Ramos (cell line): ENCODE measurements around the gene PARP2.
"Not testable (repeated sequence)": the region's sequence is repeated elsewhere in the genome, so short reads cannot be mapped to it uniquely, and the experiment has no call there.

Source experiments
- in situ Hi-C: fragments of 300-500 bp; cut with MboI; formaldehyde crosslinking; loops from one replicate; pipeline ENCODE4 v1.14.3; 2022; ENCODE audit warnings: low sequenced_read_pairs; ENCODE audit not compliant: unreplicated experiment

PARP2 gene

DNA sequence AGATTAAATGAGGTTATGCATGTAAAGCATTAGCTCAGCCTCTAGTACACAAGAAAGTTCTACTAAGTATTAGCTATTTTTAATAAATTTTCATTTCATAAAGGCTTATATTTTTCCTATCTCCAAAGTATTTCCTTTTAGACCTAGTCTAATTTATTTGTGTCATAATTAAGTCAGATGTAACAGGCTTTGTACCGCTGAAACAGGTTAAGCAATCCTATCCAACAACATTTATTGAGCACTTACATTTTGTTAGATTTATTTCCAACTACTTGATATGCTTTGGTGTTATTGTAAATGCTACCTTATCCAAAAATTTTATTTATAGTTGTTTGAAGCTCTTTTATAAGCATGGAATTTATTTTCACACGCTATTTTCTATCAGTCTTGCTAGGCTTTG lies 1.8 kb upstream of the PARP2 start:
- in situ Hi-C loops = no loop called here

DNA sequence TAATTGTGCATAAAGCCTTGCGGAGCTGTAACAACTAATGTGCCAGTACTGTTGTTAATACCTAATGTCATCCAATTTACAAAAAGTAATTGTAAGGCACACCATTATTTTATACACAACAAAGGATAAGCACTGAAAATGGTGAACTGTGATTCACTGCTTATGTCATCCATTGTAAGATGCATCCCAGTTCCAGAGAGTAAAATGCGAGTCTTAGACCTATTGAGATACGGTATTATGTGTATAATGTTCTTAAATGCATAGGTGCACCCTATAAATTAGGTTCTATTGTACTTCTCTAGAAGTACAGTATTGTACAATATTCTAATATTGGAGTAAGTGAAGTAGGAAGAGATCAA lies 406 bp downstream of the PARP2 start:
- in situ Hi-C loops = no loop called here

DNA sequence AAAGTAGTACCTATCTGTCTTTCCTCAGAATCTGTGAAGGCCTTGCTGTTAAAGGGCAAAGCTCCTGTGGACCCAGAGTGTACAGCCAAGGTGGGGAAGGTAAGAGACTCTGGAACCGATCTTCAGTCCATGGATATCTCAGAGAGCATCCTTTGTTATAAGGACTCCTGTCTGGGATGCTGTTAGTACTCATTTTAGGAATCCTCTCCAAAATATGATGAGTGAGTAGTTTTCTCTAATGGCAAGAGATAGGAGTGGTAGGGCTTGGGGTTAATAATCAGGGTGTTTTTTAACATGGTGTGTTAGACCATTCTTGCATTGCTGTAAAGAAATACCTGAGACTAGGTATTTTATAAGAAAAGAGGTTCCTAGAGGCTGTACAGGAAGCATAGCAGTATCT lies 1.9 kb downstream of the PARP2 start:
- in situ Hi-C loops = no loop called here

DNA sequence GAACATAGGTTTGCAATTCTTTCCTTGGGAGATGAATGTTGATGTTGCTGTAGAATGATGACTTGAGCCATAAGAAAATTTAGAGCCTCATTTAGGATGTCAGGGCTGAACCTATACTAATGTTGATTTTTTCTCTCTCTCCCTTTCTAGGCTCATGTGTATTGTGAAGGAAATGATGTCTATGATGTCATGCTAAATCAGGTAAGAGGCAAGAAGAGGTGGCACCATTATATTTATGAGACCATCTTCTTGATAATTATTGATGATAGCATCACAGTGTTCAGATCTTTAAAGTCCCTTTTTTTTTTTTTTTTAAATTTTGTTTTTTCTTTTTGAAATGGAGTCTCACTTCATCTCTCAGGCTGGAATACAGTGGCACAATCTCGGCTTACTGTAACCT lies 3.3 kb downstream of the PARP2 start:
- in situ Hi-C loops = no loop called here

DNA sequence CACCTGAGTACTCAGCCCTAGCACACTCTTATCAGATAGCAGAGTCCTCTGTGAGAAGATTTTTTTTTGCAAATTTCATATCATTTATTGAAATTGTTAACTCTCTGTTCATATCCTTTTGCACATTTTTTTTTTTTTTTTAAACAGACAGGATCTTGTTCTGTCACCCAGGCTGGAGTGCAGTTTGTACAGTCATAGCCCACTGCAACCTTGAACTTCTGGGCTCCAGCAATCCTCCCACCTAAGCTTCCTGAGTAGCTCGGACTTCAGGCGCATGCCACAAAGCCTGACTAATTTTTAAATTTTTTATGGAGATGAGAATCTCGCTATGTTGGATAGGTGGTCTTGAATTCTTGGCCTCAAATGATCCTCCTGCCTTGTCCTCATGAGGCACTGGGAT lies 4.3 kb downstream of the PARP2 start:
- in situ Hi-C loops = no loop called here

DNA sequence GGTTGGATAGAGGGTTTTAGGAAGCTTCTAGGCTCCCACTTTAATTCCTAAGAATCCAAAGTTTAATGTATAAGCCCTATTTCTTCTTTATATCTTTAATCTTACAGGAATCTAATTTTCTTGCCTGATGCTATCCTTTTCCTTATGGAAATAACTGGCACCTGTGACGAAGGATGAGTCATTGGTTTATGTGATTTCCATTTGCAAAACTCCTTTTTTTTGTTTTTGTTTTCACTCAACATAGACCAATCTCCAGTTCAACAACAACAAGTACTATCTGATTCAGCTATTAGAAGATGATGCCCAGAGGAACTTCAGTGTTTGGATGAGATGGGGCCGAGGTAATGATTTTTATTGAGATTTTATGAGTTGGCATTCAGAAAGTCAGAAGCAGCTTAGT lies 6.8 kb downstream of the PARP2 start:
- in situ Hi-C loops = no loop called here

DNA sequence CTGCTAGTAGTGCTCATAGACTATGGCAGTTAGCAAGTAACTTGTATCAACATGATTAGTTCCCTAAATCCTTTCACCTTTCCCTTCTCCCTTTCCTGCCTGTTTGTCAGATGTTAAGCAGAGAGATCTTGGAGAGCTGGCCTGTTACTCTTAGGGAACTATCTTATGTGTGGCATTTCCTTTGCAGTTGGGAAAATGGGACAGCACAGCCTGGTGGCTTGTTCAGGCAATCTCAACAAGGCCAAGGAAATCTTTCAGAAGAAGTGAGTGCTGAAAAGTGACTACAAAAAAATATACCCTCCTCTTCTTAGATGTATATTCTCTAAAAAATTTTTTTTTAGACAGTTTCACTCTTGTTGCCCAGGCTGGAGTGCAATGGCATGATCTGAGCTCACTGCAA lies 7.4 kb downstream of the PARP2 start:
- in situ Hi-C loops = no loop called here

DNA sequence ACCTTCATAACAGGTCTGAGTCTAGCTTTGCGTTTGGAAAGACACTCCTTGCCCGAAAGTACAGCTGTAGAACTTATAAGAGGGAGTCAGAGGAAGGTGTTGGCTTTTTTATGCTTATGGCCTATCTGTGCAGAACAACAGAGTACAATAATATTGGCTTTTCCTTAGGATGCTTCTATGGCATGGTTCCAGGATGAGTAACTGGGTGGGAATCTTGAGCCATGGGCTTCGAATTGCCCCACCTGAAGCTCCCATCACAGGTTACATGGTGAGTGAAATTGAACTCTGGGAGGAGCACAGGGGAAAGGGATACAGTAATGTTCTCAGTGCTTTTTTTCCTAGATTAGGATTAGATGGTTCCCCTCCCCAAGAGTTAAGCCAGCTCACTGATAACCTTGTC lies 13.0 kb downstream of the PARP2 start:
- in situ Hi-C loops = no loop called here

DNA sequence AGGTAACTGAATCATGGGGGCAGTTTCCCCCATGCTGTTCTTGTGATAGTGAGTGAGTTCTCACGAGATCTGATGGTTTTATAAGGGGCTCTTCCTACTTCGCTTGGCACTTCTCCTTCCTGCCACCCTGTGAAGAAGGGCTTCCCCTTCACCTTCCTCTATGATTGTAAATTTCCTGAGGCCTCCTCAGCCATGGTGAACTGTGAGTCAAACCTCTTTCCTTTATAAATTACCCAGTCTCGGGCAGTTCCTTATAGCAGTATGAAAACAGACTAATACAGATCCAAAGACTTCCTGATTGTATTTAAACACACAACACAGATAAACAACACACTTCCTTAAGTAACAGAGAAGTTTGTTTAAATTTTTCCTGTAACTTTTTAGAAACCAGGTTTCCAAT lies 15.0 kb downstream of the PARP2 start:
- in situ Hi-C loops = not testable (repeated sequence)

DNA sequence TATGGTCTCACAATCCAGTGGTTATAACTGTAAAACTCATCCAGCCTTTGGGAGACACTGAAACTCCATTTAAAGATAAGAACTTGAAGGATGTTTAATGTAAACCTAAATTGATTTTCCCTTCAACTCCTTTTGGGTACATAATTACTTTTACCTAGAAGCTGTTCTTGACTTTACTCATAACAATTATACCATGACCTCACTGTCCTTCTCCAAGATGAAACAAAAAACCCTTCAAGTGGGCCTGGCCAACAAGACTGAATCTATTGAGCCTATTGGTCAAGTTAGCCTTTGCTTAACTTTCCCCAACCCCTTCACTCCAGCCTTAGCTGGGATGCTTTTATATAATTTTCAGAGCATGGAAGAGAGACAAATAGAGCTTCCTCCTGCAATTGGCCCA lies 22.5 kb downstream of the PARP2 start:
- in situ Hi-C loops = no loop called here

DNA sequence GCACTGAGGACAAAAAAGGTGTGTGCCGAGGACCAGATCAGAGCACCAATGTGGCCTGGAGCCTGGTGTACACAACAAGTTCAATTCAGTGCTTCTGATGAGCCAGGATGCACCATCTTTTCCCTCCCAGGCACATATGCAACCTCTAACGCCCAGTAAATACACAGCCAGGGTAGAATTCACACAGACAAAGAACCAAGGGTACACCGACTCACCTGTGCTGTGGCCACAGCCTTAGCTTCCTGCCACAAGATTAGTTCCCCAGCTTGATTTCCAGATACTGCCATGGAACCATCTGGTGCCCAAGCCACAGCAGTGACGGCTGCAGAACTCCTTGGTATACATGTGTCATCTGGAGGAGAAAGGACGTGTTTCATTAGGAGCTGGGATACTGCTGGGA lies 29.4 kb downstream of the PARP2 start:
- in situ Hi-C loops = no loop called here

DNA sequence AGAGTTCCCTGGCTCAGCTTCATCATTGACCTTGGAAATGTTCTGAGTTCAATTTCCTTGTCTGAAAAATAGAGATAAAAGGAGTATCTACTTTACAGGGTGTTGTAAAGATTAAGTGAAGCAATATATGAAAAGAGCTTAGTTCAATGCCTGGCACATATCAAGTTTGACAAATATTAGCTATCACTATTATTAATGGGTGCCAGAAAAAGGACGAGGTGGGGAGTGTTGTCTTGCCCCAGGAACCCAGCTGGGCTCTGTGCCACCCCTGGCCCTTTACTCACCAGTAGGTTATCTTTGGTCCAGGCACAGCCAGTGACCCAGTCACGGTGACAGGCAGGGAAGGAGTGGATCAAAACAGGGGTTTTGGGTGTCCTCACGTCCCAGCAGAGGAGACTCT lies 32.0 kb downstream of the PARP2 start:
- in situ Hi-C loops = no loop called here

DNA sequence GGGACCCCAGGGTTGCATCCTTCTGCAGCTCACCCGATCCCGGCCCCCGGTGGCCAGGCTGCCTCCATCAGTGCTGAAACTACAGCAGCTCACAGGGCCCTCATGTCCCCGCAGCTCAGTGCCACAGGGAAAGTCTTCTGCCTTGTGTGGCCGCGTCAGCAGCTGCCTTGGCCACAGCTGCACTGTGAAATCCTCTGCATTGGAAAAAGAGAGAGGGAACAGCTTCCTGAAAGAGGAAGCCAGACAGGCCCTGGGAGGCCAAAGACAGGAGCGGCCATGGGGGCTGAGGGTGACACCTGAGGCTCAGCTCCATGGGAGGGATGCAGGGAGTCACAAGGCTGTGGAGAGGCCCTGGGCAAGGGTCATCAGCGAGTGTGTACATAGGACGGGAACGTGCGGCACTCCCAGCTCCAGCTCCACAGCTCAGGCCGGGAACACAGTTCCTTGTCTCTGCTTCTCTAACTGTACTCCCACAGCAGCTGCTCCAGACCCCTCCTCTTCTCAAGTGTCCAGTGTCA lies 32.7 kb downstream of the PARP2 start:
- in situ Hi-C loops = no loop called here

DNA sequence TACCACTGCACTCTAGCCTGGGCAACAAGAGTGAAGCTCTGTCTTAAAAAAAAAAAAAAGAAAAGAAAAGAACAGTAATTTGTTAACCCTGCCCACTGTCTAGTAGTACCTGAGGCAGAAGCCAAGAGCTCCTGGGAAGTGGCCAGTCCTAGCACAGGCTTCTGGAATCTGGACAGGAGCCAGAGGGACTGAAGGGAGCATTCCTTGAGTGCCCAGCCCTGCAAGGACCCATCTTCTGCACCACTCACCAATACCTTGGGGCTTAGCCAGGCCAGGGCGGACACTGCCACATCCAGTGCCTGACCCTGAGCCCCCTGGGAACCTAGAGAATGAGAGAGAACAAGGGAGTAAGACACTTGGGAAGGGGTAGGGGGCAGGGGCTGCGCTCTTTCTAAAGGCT lies 33.7 kb downstream of the PARP2 start:
- in situ Hi-C loops = no loop called here

DNA sequence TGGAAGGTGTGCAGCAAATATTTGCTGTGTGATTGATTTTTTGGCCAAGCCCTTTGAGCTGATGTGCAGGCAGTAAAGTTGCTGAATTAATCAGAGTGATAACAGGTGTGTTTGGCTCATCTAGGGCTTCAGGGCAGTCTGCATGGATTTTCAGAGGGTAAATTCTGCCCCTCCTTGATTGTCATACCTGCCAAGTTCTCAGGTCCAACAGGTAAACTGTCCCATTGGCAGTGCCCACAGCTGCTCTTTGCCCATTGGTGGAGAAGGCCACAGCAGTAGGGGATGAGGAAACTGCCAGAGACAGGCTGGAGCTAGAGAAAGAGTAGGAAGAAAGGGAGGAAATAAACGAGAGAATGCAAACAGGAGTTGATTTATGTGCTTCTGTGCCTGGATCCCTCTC lies 36.3 kb downstream of the PARP2 start:
- in situ Hi-C loops = no loop called here

DNA sequence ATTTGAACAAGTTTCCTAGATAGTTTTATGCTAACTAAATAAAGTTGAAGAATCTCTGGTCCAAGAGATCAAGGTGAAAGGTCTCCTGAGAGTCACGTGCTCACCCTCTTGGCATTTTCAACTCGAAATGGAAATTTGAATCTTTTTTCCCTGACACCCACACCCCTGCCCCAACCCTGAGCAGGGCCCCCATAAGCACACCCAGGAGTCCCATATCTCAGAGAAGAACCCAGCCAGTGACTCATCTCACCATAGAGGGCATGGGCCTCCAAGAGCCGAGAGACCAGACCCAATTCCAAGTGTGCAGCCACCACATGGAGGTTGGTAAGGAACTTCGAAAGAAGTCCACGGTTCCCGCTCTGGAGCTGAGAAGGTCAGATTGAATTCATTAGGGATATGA lies 37.2 kb downstream of the PARP2 start:
- in situ Hi-C loops = no loop called here

DNA sequence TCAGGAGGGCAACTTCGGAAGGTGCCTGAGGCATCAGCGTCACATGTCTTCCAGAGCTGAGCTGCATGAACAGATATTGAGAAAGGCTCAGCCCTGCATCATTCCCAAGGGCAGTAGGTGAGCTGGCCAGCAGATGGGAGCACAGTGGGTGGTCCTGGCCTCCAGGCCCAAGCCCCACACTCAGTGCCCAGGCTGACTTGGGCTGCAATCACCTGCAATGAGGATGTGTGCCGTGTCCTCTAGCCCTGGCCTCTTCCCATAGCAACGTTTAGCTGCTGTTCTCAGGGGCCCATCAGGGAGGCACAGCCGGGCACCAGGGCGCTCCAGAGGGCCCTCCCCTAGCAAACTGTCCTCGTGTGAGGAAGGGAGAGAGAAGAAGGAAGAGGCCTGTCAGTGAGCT lies 37.9 kb downstream of the PARP2 start:
- in situ Hi-C loops = no loop called here

DNA sequence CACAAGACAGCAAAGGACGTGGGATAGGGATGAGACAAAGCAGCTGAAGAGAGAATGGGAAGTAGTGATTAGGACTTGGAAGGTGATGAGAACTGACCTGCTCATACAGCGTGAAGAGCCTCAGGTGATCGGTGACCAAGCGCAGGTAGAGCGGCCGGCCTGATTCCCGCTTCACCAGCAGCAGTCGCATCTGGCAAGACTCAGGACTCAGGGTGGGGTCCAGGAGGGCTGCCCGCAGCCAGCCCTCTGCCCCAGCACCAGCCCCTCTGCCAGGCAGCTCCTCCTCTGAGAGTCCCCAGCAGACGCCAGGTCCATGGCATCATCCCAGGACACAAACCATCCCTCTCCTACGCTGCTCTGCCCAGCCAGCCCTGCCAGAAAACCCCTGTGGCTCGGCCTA lies 39.1 kb downstream of the PARP2 start:
- in situ Hi-C loops = no loop called here

DNA sequence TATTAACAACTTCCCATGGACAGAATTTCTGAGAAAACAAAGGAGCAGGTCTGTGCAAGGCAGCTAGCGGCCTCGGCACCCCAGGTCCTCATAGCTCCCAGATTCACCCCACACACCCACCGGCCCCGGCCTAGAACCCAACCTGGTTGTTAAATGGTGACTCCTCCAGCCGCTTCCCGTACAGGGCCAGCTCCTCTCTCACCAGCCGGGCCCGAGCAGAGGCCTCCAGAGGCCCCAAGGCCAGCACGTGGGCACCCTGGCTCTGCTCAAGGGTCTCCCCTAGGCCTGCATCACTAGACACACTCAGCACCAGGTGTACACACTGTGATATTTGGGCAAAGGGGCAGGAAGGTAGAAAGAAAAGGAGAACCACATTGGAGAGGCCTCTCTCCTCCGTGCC lies 39.6 kb downstream of the PARP2 start:
- in situ Hi-C loops = no loop called here

DNA sequence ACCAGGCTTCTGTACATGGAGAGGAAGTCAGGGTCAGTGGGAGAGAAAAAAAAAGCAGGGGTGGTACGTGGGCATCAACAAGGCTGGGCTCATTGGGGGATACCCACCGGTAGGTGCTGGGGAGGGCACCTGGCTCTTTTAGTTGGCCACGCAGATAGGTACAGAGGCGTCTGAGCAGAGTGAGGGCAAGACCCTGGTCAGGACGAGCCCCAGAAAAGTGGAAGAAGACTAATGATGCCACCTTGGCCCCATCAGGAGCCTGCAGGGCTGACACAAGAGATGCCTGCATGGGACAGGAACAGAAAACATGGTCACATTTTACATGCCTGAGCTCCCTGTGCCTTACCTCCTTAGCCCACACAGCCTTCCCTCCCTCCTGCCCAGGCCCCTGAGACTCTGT lies 40.2 kb downstream of the PARP2 start:
- in situ Hi-C loops = no loop called here

DNA sequence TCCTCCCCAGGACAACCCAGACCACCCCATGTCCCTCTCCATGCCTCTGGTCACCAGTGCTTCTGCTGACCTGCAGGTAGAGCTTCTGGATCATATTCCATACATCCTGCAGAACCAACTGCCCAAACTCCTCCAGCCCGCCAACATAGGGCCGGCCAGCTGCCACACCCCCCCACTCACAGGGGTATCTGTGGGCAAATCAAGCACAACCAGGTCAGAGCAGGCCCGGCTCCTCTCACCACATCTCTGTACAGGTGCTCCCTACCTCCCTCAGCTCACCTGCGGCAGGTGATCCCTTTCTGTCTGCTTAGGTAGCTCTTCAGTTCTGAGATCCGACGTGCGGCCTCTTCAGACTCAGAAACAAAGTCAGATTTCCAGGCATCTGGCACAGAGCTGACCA lies 40.9 kb downstream of the PARP2 start:
- in situ Hi-C loops = no loop called here

DNA sequence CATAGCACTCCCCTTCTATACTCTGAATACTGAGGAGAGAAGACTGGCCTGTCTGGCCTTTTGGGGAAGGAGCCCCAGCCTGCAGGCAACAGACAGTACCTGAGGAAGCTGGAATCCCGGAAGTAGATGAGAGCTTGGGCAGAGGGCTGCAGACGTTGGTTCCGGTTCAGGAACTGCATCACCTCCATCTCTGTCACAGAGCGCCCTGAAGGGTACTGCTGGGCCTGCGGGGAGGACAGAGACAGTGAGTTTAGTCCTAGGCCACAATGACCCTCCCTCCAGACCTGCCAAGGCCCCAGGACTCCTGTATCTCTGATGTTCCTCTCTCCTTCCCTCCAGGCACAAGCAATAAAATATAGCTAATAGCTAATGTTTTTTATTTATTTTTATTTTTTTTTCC lies 41.5 kb downstream of the PARP2 start:
- in situ Hi-C loops = no loop called here

DNA sequence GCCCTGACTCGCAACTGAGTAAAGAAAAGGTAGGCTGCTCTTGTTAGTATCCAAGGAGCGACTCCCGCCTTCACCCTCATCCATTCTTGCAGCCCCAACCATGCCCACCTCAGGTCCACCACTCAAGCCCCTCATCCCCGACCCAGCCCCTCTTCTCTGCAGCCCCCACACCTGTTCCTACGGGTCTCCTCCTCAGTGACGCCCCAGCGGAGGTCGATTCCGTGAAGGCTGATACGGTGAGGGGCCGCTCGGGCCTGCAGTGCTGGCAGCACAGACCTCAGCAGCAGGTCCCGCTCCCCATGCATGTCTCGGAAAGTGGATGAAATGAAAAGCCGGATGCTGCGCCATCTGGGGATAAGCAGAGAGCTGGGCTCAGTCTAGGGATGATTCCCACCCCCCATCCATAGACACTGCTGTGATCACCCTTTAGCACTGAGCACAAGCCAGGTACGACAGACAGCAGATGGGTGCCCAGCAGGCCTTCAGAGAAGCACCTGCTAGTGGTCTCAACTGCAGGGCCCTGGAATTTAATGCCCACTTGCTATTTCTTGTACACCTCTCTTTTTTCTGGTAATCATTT lies 42.9 kb downstream of the PARP2 start:
- in situ Hi-C loops = no loop called here
